Stimulated activated CD4-positive, alpha-beta T cell treated with anti-CD3 and anti-CD28 coated beads, Interleukin-4, amount 100 ng/mL, for 48 hours (primary cell): ENCODE results near the gene MPPED1.

Experiments
- DNase-seq, 2 donors: peaks; one replicate each; pipeline ENCODE4 v3.0.0-alpha.2; 2020; ENCODE audit warnings: low read depth in 2 of 2

MPPED1 gene

GRCh38 chr22:43542681-43543521 lies 131.1 kb downstream of the MPPED1 start:
- DNase-seq = no peak

GRCh38 chr22:43543522-43544288 lies 131.9 kb downstream of the MPPED1 start:
- no peak for DNase-seq

GRCh38 chr22:43544289-43544673 lies 132.5 kb downstream of the MPPED1 start:
- no peak for DNase-seq

GRCh38 chr22:43546186-43546585 lies 134.4 kb downstream of the MPPED1 start:
- no peak for DNase-seq

- DNase-seq = no peak
Measured at GRCh38 chr22:43550024-43550620, 138.3 kb downstream of the MPPED1 start.

- DNase-seq = no peak
Measured at GRCh38 chr22:43550672-43551071, 138.9 kb downstream of the MPPED1 start.

- DNase-seq = no peak
Measured at GRCh38 chr22:43553451-43554258, 141.8 kb downstream of the MPPED1 start.

- no peak for DNase-seq
Measured at GRCh38 chr22:43554259-43554636, 142.4 kb downstream of the MPPED1 start.

GRCh38 chr22:43554694-43555365 lies 143.0 kb downstream of the MPPED1 start:
- DNase-seq = no peak

- DNase-seq = no peak
Measured at GRCh38 chr22:43555561-43556515, 144.0 kb downstream of the MPPED1 start.
